GM12878 (cell line): ENCODE data around the gene CACHD1.

Experiments
- EGR1 ChIP-seq, 2 experiments: IDR thresholded peaks; 1 replicate in 1 of 2; 2 replicates in 1 of 2; pipeline ENCODE4 v1.6.1; 2011 to 2012; ENCODE audit warnings: low read depth in 2 of 2, low read length in 2 of 2, borderline replicate concordance in 1 of 2, mild to moderate bottlenecking in 1 of 2, moderate library complexity in 1 of 2
- EZH2 ChIP-seq: IDR thresholded peaks from 2 replicates; pipeline ENCODE4 v1.6.1; 2012; ENCODE audit warnings: low read depth, mild to moderate bottlenecking, control low read depth, inconsistent platforms, low read length, borderline replicate concordance; ENCODE audit not compliant: control insufficient read depth
- TCF3 ChIP-seq: IDR thresholded peaks from 2 replicates; pipeline ENCODE4 v1.6.1; 2012; ENCODE audit warnings: low read depth, mild to moderate bottlenecking, low read length, borderline replicate concordance; ENCODE audit not compliant: insufficient read depth

DNA sequence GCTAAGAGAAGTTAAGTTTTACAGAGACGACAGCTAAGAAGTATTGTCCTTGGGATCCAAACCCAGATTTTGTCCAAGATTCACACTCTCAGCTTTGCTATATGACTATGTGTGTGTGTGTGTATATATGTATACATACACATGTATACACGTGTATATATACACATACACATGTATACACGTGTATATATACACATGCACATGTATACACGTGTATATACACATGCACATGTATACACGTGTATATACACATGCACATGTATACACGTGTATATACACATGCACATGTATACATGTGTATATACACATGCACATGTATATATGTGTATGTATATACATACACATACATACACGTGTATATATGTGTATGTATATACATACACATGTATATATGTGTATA lies 3.9 kb upstream of the CACHD1 start:
- TF ChIP-seq EGR1 (IDR thresholded peaks at IDR 0.05; ENCODE audit: borderline replicate concordance in 1 of 2, low read depth in 2 of 2, low read length in 2 of 2) (no peak), EZH2 (no peak), TCF3 (no peak)
